MCF 10A (cell line): ENCODE data around the gene CAMKMT. TPM values are rescaled to one million over a fixed set of nuclear protein-coding genes. Genes with fewer than 3 reads are reported as not detected.

ENCODE experiments used
- BruUV-seq: library from RNA; stranded (reverse); fragments of 400-500 nt; replicated peaks from 2 replicates; lab custom pipeline; 2021; lab: Mats Ljungman, UMichigan
- CTCF ChIA-PET: fragments of 300-600 bp; sonication (Branson Sonifier 250); formaldehyde crosslinking; extraction: SDS; loops from one replicate; lab custom pipeline; 2021; ENCODE audit warnings: antibody characterized with exemption, inconsistent platforms; lab: Yijun Ruan, JAX
- POLR2A ChIA-PET: fragments of 300-600, 350-650 bp; sonication (Branson Sonifier 250); formaldehyde crosslinking; extraction: SDS; loops from one replicate; lab custom pipeline; 2020; ENCODE audit warnings: antibody characterized with exemption, inconsistent platforms; lab: Yijun Ruan, JAX
- DNase-seq: peaks from one replicate; pipeline ENCODE4 v3.0.0-alpha.2; 2018; ENCODE audit not compliant: unreplicated experiment
- H3K27ac Mint-ChIP-seq: one replicate; pipeline ENCODE4 v1.8.0; 2022; ENCODE audit warnings: mild to moderate bottlenecking, low read depth, mixed read lengths; ENCODE audit not compliant: unreplicated experiment
- H3K27me3 Mint-ChIP-seq: one replicate; pipeline ENCODE4 v1.8.0; 2022; ENCODE audit warnings: mixed read lengths; ENCODE audit not compliant: insufficient read depth, unreplicated experiment
- H3K36me3 Mint-ChIP-seq: one replicate; pipeline ENCODE4 v1.8.0; 2022; ENCODE audit warnings: mild to moderate bottlenecking, moderate library complexity, mixed read lengths; ENCODE audit not compliant: insufficient read depth, unreplicated experiment
- H3K4me1 Mint-ChIP-seq: one replicate; pipeline ENCODE4 v1.8.0; 2022; ENCODE audit warnings: mixed read lengths; ENCODE audit not compliant: insufficient read depth, unreplicated experiment
- H3K4me3 Mint-ChIP-seq: one replicate; pipeline ENCODE4 v1.8.0; 2022; ENCODE audit warnings: mild to moderate bottlenecking, moderate library complexity, mixed read lengths; ENCODE audit not compliant: unreplicated experiment
- H3K9me3 Mint-ChIP-seq: one replicate; pipeline ENCODE4 v1.8.0; 2022; ENCODE audit warnings: mixed read lengths; ENCODE audit not compliant: unreplicated experiment
- CTCF ChIP-seq: fragments of 200-600 bp; IDR thresholded peaks from one replicate; pipeline ENCODE4 v1.8.0; 2022; ENCODE audit warnings: antibody characterized with exemption, mild to moderate bottlenecking; ENCODE audit not compliant: unreplicated experiment
- intact Hi-C: fragments of 100-400 bp; cut with micrococcal nuclease; formaldehyde crosslinking; loops from 2 replicates; pipeline ENCODE4 v1.14.1; 2022
- total RNA-seq: library from RNA; stranded (reverse); gene quantifications from 2 replicates; pipeline ENCODE4 v1.2.3, GENCODE V29; 2022

The CAMKMT gene
- total RNA-seq, 1 experiment from 2014 or later: 9.9 TPM

- no peak for DNase-seq
- Mint-ChIP-seq H3K27ac (no peak overlapping the region), H3K27me3 (no peaks in the 10 kb centered on the region), H3K36me3 (peaks cover 6% of the 10 kb centered on the region), H3K4me3 (no peak overlapping the region), H3K4me1 (no peaks in the 10 kb centered on the region), H3K9me3 (no peaks in the 10 kb centered on the region)
- BruUV-seq: no TSS peak
- ChIA-PET CTCF (interaction anchor here (1.1 to 1.2 kb wide), 2 partner anchors 406 to 505 kb away, joined by 3 to 4 read pairs; no protein-coding TSS in a partner anchor), POLR2A (interaction anchor here (0.7 kb wide), 1 partner anchor 560 kb away, joined by 3 read pairs; no protein-coding TSS in a partner anchor)
- no peak for TF ChIP-seq CTCF
- intact Hi-C loops: no loop called here
These were observed 88.3 kb downstream of the CAMKMT start for GRCh38 chr2:44450082-44450481.

- intact Hi-C loops: no loop called here
- no peak overlapping the region for H3K27ac Mint-ChIP-seq
- H3K36me3 Mint-ChIP-seq: peaks cover 6% of the 10 kb centered on the region
- CTCF ChIA-PET: interaction anchor here (1.1 to 1.2 kb wide), 2 partner anchors 407 to 504 kb away, joined by 3 to 4 read pairs; no protein-coding TSS in a partner anchor
- POLR2A ChIA-PET: interaction anchor here (0.7 kb wide), 1 partner anchor 560 kb away, joined by 3 read pairs; no protein-coding TSS in a partner anchor
- H3K4me3 Mint-ChIP-seq: no peak overlapping the region
- no peak for DNase-seq
- BruUV-seq: no TSS peak
- no peaks in the 10 kb centered on the region for H3K9me3 Mint-ChIP-seq
- H3K4me1 Mint-ChIP-seq: no peaks in the 10 kb centered on the region
- no peaks in the 10 kb centered on the region for H3K27me3 Mint-ChIP-seq
- no peak for TF ChIP-seq CTCF
These were observed 89.1 kb downstream of the CAMKMT start for GRCh38 chr2:44450806-44451205.

DNA sequence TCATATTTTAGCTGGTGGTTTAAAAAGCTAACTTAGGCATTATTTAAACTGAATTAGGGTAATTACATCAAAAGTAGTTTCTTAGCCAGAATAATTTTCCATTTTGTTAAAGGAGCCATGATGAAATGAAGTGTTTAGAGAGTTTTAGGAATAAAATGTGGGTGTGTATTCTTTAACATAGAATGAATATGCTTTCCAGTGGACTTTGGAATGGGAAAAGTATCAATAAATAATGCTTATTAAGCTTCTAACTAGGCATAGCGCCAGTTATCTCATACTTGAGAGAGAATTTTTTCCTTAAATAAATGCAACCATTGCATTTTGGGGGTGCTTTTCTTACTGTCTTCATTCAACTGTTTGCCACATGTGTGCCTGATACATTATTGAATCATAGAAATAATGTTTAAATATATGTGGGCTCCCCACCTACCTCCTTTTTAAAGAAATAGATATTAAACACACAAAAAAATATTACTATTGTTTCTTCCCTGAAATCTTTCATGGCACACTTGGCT is 90.4 kb downstream of the CAMKMT start:
- Mint-ChIP-seq H3K36me3 (no peaks in the 10 kb centered on the region), H3K27me3 (no peaks in the 10 kb centered on the region), H3K4me1 (no peaks in the 10 kb centered on the region), H3K9me3 (no peaks in the 10 kb centered on the region), H3K27ac (no peak overlapping the region), H3K4me3 (no peak overlapping the region)
- ChIA-PET POLR2A (no interaction called here), CTCF (no interaction called here)
- no peak for DNase-seq
- no TSS peak for BruUV-seq
- no peak for TF ChIP-seq CTCF
- intact Hi-C loops: no loop called here

GRCh38 chr2:44453259-44453658 is 91.5 kb downstream of the CAMKMT start:
- no peak for TF ChIP-seq CTCF
- Mint-ChIP-seq H3K27ac (no peak overlapping the region), H3K9me3 (no peaks in the 10 kb centered on the region), H3K4me3 (no peak overlapping the region), H3K27me3 (no peaks in the 10 kb centered on the region), H3K4me1 (no peaks in the 10 kb centered on the region), H3K36me3 (no peaks in the 10 kb centered on the region)
- intact Hi-C loops: no loop called here
- POLR2A ChIA-PET: no interaction called here
- CTCF ChIA-PET: interaction anchor here (2.2 kb wide), 1 partner anchor 26 kb away, joined by 10 read pairs; no protein-coding TSS in a partner anchor
- DNase-seq: no peak
- BruUV-seq: no TSS peak
